AG08396 (cell line): ENCODE results near the gene SANBR.

Experiments used
- DNase-seq: peaks from one replicate; pipeline ENCODE4 v3.0.0; 2012; ENCODE audit warnings: low spot score, mixed read lengths

Gene SANBR

GRCh38 chr2:61090386-61090921 is 24.8 kb downstream of the SANBR start:
- DNase-seq: no peak

GRCh38 chr2:61091485-61091884 is 25.8 kb downstream of the SANBR start:
- no peak for DNase-seq

GRCh38 chr2:61096438-61096837 is 30.8 kb downstream of the SANBR start:
- DNase-seq: no peak

- no peak for DNase-seq
These were observed 35.1 kb downstream of the SANBR start for GRCh38 chr2:61100801-61101200.

GRCh38 chr2:61109291-61109690 is 43.6 kb downstream of the SANBR start:
- DNase-seq: no peak

- DNase-seq: no peak
These were observed 46.0 kb downstream of the SANBR start for GRCh38 chr2:61111708-61112107.

GRCh38 chr2:61114147-61114546 is 48.5 kb downstream of the SANBR start:
- no peak for DNase-seq
